Osteocyte (in vitro differentiated cells): ENCODE measurements around the gene RORB. TPM values are rescaled to one million over a fixed set of nuclear protein-coding genes. Genes with fewer than 3 reads are reported as not detected.

ENCODE experiments used
- DNase-seq: peaks from one replicate; pipeline ENCODE4 v3.0.0; 2021; ENCODE audit warnings: mixed read lengths; ENCODE audit not compliant: unreplicated experiment; ENCODE audit errors: extremely low spot score
- H3K27ac Mint-ChIP-seq: one replicate; pipeline ENCODE4 v1.8.0; 2021; ENCODE audit warnings: mild to moderate bottlenecking, mixed read lengths; ENCODE audit not compliant: unreplicated experiment
- H3K27me3 Mint-ChIP-seq: one replicate; pipeline ENCODE4 v1.8.0; 2021; ENCODE audit warnings: mixed read lengths; ENCODE audit not compliant: unreplicated experiment
- H3K36me3 Mint-ChIP-seq: one replicate; pipeline ENCODE4 v1.8.0; 2021; ENCODE audit warnings: mixed read lengths; ENCODE audit not compliant: unreplicated experiment
- H3K4me1 Mint-ChIP-seq: one replicate; pipeline ENCODE4 v1.8.0; 2021; ENCODE audit warnings: mixed read lengths; ENCODE audit not compliant: unreplicated experiment
- H3K4me3 Mint-ChIP-seq: one replicate; pipeline ENCODE4 v1.8.0; 2021; ENCODE audit warnings: mild to moderate bottlenecking, moderate library complexity, mixed read lengths; ENCODE audit not compliant: unreplicated experiment
- H3K9me3 Mint-ChIP-seq: one replicate; pipeline ENCODE4 v1.8.0; 2021; ENCODE audit warnings: mixed read lengths; ENCODE audit not compliant: unreplicated experiment
- total RNA-seq: library from RNA; stranded (reverse); gene quantifications from 2 replicates; pipeline ENCODE4 v1.2.1, GENCODE V29; 2021
- TF ChIP-seq, protein P1 (sequence below): fragments of 200-600 bp; sonication (generic); IDR thresholded peaks from 2 replicates; pipeline ENCODE4 v1.5.0; 2021; ENCODE audit warnings: antibody characterized with exemption, mild to moderate bottlenecking, moderate library complexity

Gene RORB
- total RNA-seq, 1 donor from 2014 or later, result not detected

DNA sequence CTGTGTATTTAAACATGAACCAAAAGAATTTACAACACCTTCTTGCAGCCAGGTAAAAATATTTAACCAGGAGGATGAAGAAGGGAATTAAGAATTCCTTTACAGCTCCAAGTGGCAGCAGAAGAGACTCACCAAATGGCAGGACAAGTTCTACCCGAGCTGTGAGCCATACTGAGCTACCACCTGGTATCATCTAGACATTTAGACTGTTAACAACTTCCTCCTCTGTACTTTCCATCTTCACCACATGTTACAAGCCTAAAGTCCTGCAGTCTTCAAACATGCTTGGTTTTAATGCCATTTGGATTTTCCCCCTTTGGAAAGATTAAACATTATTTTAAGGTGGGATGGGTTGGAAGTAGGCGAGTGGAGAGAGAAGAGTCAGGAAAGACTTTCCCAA lies 200.4 kb downstream of the RORB start:
- Mint-ChIP-seq H3K9me3 (no peaks in the 10 kb centered on the region), H3K27ac (no peak overlapping the region), H3K4me3 (no peak overlapping the region)

DNA sequence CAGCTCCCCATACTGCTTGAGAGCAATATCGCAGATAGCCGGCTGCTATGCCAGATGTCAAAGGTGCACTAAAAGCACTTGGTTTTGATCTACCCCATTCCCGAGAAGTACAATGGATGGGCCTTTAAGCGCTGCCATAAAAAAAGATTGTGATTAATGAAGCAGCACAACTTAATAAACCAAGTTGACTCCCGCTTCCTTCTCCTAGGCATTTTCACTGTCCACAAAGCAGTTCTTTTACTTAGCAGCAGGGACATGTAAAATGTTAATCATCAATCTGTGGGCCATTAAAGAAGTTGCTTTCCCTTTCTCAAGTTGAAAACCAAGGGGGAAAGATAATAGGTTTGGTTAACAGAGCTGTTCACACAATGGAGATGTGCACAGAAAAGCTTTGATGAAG lies 214.2 kb downstream of the RORB start:
- H3K4me3 Mint-ChIP-seq, result no peak overlapping the region
- TF ChIP-seq, protein P1, sequence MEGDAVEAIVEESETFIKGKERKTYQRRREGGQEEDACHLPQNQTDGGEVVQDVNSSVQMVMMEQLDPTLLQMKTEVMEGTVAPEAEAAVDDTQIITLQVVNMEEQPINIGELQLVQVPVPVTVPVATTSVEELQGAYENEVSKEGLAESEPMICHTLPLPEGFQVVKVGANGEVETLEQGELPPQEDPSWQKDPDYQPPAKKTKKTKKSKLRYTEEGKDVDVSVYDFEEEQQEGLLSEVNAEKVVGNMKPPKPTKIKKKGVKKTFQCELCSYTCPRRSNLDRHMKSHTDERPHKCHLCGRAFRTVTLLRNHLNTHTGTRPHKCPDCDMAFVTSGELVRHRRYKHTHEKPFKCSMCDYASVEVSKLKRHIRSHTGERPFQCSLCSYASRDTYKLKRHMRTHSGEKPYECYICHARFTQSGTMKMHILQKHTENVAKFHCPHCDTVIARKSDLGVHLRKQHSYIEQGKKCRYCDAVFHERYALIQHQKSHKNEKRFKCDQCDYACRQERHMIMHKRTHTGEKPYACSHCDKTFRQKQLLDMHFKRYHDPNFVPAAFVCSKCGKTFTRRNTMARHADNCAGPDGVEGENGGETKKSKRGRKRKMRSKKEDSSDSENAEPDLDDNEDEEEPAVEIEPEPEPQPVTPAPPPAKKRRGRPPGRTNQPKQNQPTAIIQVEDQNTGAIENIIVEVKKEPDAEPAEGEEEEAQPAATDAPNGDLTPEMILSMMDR, result no peak
- H3K36me3 Mint-ChIP-seq, result no peaks in the 10 kb centered on the region
- no peaks in the 10 kb centered on the region for H3K9me3 Mint-ChIP-seq
- DNase-seq, result no peak
- no peaks in the 10 kb centered on the region for H3K4me1 Mint-ChIP-seq
- no peak overlapping the region for H3K27ac Mint-ChIP-seq
- no peaks in the 10 kb centered on the region for H3K27me3 Mint-ChIP-seq

More for the DNA sequence above, 200.4 kb downstream of the RORB start:
- H3K27me3 Mint-ChIP-seq, result no peaks in the 10 kb centered on the region
- no peaks in the 10 kb centered on the region for H3K4me1 Mint-ChIP-seq
- H3K36me3 Mint-ChIP-seq, result no peaks in the 10 kb centered on the region
- no peak for DNase-seq
- TF ChIP-seq, protein P1, result no peak

DNA sequence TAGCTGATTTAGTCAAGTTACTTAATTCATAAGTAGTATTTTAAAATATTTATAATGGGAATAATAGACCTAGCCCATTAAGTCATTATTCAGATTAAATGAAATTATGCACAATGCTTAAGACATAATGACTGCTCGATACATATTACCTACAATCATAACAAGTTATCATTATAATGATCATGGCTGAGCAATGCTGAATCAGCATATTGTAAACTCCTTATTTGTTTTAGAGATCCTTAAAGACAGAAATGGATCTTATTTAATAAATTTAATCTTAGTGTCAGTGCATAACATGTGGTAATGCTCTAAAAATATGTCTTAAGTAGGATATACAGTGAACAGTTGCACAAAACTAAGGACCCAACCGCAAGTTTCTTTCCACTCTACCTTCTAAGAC lies 221.6 kb downstream of the RORB start:
- no peaks in the 10 kb centered on the region for H3K9me3 Mint-ChIP-seq
- no peaks in the 10 kb centered on the region for H3K36me3 Mint-ChIP-seq
- TF ChIP-seq, protein P1, result no peak
- peaks cover 2% of the 10 kb centered on the region for H3K27me3 Mint-ChIP-seq
- no peak overlapping the region for H3K4me3 Mint-ChIP-seq
- no peaks in the 10 kb centered on the region for H3K4me1 Mint-ChIP-seq
- no peak for DNase-seq
- H3K27ac Mint-ChIP-seq, result no peak overlapping the region

DNA sequence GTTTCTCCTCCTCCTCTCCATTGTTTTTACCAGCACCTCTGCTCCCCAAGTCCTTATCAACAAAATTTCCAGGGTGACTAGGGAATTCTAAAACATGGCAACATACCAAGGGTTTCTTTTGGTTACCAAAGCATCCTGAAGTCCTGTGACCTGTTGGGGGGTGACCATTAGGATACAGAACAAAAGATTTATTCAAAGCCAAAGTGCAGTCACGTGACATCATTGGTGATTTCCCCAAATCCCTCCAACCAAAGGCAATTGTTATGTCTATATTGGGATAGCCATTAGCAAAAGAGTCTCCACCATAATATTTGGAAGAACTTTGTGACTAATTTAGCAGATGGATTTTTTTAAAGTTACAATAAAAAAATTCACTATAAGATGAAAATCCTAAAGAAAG lies 222.2 kb downstream of the RORB start:
- peaks cover 2% of the 10 kb centered on the region for H3K27me3 Mint-ChIP-seq
- no peaks in the 10 kb centered on the region for H3K4me1 Mint-ChIP-seq
- no peaks in the 10 kb centered on the region for H3K36me3 Mint-ChIP-seq
- no peak overlapping the region for H3K27ac Mint-ChIP-seq
- DNase-seq, result no peak
- no peaks in the 10 kb centered on the region for H3K9me3 Mint-ChIP-seq
- TF ChIP-seq, protein P1, result no peak
- no peak overlapping the region for H3K4me3 Mint-ChIP-seq

DNA sequence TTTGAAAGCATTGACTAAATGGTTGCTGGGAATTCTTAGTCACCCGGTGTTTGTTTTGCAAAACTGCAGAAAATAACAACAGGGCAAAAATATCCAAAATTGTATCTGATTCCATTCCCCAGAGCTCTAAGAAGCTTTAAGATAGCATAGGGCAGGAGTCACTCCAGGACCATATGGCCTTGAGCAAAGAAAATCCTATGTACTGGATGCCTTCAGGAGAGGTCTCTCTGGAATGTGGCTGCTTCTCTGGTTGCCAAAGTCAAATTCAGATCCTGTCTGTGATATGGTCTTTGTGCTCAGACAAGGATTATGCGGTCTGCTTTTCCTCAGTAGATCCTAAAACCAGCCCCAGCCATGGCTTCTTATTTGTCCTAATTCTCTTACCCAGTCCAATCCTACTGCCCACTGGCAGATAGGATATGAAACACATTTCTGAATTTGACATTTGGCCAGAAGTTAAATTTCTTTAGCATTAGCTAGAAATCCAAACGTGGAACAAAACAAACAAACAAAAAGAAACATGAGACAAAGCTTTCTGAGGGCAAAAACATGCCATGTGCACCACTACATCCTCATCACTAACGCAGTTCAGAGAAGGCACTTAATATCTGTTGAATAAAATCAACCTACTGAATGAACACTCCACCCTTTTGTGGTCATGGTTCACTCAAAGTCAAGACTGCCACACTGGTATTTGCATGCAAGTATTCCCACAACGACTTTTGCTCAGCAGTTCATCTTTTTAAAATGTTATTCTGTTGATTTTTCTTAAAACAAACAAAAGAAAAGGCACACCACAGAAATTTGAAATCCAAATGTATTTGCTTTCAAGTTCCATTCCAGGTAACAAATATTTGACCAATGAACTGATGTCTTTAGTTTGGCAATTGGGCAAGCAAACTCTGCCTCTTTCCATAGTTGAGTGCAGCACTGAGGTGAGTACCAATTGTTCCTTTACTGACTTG lies 224.8 kb downstream of the RORB start:
- no peaks in the 10 kb centered on the region for H3K9me3 Mint-ChIP-seq
- no peak for DNase-seq

More for the DNA sequence above, 224.8 kb downstream of the RORB start:
- TF ChIP-seq, protein P1, result no peak
- H3K4me3 Mint-ChIP-seq, result no peak overlapping the region
- peaks cover 2% of the 10 kb centered on the region for H3K27me3 Mint-ChIP-seq
- no peaks in the 10 kb centered on the region for H3K4me1 Mint-ChIP-seq
- no peak overlapping the region for H3K27ac Mint-ChIP-seq
- no peaks in the 10 kb centered on the region for H3K36me3 Mint-ChIP-seq
